ENCODE data around the gene LSMEM2.

Gene LSMEM2

GRCh38 chr3:50334339-50335075, 55.6 kb downstream of the LSMEM2 start:
- Histone ChIP-seq H3K27me3 (ENCODE audit: control insufficient read depth, insufficient read depth, low read length) (peaks cover 14% of the 10 kb centered on the region), H3K9ac (ENCODE audit: low read depth, low read length) (no peak overlapping the region), H3K36me3 (ENCODE audit: control insufficient read depth, insufficient read depth, low read length) (peaks cover 24% of the 10 kb centered on the region), H3K4me1 (ENCODE audit: control insufficient read depth, insufficient read depth, low read length) (peaks cover 3% of the 10 kb centered on the region), H3K4me3 (ENCODE audit: low read depth, low read length) (peak overlapping the region; percentile 18), H3K9me3 (ENCODE audit: control insufficient read depth, insufficient read depth, low read length) (no peaks in the 10 kb centered on the region)

DNA sequence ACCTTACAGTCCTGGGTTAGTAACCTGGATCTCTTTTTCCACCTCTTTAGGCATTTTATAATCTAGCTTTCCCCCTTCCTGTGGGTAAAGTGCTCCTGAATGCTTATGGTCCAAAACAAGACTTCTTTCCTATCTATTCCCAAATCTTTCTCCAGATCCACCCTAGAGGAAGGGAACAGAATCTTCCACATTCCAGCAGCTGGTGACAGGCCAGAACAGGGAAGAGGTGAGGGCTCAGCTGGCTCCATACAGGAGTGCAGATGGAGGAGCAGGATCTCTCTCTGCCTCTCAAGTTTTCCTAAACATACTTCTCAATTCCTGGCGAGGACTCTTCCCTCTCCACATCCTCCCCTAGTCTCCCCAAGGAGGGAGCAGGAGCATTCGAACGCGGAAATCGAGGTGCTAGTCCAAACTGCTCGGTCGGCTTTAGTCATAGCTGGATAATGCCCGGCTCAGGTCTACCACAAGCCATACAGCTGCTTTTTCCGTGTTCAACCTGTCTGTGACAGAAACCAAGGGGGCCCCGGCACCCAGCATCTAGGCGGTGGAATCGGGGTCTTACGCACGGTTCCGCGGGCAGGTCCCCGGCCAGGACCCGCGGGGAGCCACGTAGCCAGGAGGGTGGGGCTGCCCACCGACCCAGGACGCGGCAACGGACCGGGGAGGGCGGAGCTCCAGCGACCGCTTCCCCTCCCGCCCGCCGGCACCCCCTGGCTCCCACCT, 57.7 kb downstream of the LSMEM2 start:
- Histone ChIP-seq H3K27me3 (ENCODE audit: control insufficient read depth, insufficient read depth, low read length) (peaks cover 34% of the 10 kb centered on the region), H3K4me3 (ENCODE audit: low read depth, low read length) (peak overlapping the region; percentile 95), H3K9ac (ENCODE audit: low read depth, low read length) (peak overlapping the region; percentile 91), H3K4me1 (ENCODE audit: control insufficient read depth, insufficient read depth, low read length) (peaks cover 6% of the 10 kb centered on the region), H3K36me3 (ENCODE audit: control insufficient read depth, insufficient read depth, low read length) (peaks cover 9% of the 10 kb centered on the region), H3K9me3 (ENCODE audit: control insufficient read depth, insufficient read depth, low read length) (no peaks in the 10 kb centered on the region)

DNA sequence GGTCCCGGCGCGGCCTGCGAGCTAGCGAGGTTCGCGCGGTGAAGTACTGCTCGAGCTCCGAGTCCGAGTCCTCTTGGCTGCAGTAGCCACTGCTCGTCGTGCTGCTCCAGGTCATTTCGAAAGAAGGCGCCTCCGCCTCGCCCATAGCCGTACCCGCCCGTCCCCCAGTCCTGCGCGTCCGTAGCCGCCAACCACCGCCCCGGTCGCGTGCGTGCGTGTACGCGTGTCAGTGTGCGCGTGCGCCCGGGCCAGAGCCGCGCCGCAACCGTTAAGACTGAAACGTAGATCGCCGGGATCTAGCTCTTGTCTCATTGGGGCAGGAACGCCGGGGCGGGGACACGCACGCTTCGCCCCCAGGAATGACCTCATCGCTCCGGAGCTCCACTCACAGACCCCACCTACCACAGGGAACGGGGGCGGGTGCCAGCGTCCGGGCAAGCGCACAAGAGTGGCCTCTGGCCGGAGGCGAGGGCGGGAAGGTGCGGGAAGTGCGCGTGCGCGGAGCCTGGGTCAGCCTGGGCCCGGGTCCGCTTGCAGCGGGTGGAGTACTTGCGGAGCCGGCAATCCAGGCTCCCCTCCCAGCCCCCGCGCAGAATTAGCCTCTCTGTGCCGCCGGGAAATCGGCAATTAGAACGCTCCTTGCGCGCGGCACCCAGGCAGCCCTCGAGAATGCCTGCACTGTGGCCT, 58.4 kb downstream of the LSMEM2 start:
- Histone ChIP-seq H3K27me3 (ENCODE audit: control insufficient read depth, insufficient read depth, low read length) (peaks cover 41% of the 10 kb centered on the region), H3K4me1 (ENCODE audit: control insufficient read depth, insufficient read depth, low read length) (peaks cover 6% of the 10 kb centered on the region), H3K36me3 (ENCODE audit: control insufficient read depth, insufficient read depth, low read length) (peaks cover 5% of the 10 kb centered on the region), H3K9ac (ENCODE audit: low read depth, low read length) (peak overlapping the region; percentile 91), H3K9me3 (ENCODE audit: control insufficient read depth, insufficient read depth, low read length) (no peaks in the 10 kb centered on the region), H3K4me3 (ENCODE audit: low read depth, low read length) (peak overlapping the region; percentile 95)

Data from iPS-15b (cell line).